Spleen (tissue), 11 donors: Measurements from ENCODE around the gene PLXND1. TPM values are rescaled to one million over a fixed set of nuclear protein-coding genes. Genes with fewer than 3 reads are reported as not detected.

ENCODE experiments used
- DNase-seq: peaks from one replicate; pipeline ENCODE4 v3.0.0-alpha.2; 2020
- H3K27ac ChIP-seq, 8 donors: fragments of 200-600 bp; sonication (generic) in 7 of 8; 1 replicate in 4 of 8; 2 replicates in 4 of 8; pipeline versions ENCODE4 v1.5.0 to v1.8.0; 2016 to 2021; ENCODE audit warnings: inconsistent platforms in 4 of 8, mild to moderate bottlenecking in 4 of 8, moderate library complexity in 1 of 8
- H3K27me3 ChIP-seq, 7 donors: fragments of 200-600 bp; sonication (generic) in 6 of 7; replicated peaks in 1 of 7; 1 replicate in 4 of 7; 2 replicates in 3 of 7; pipeline versions ENCODE4 v1.5.0 to v1.8.0; 2016 to 2021; ENCODE audit warnings: inconsistent platforms in 3 of 7, mild to moderate bottlenecking in 1 of 7
- H3K36me3 ChIP-seq, 6 donors: fragments of 200-600 bp; sonication (generic) in 5 of 6; 1 replicate in 4 of 6; 2 replicates in 2 of 6; pipeline versions ENCODE4 v1.5.0 to v1.8.0; 2016 to 2021; ENCODE audit warnings: inconsistent platforms in 2 of 6
- H3K4me1 ChIP-seq, 6 donors: fragments of 200-600 bp; sonication (generic) in 5 of 6; 1 replicate in 3 of 6; 2 replicates in 3 of 6; pipeline versions ENCODE4 v1.5.0 to v1.8.0; 2016 to 2021; ENCODE audit warnings: inconsistent platforms in 3 of 6
- H3K4me3 ChIP-seq, 8 donors: fragments of 200-600 bp; sonication (generic) in 7 of 8; 1 replicate in 4 of 8; 2 replicates in 4 of 8; pipeline versions ENCODE4 v1.5.0 to v1.8.0; 2016 to 2021; ENCODE audit warnings: inconsistent platforms in 4 of 8, mild to moderate bottlenecking in 4 of 8, moderate library complexity in 2 of 8
- H3K9me3 ChIP-seq, 8 donors: fragments of 200-600 bp; sonication (generic) in 7 of 8; 1 replicate in 4 of 8; 2 replicates in 4 of 8; pipeline versions ENCODE4 v1.5.0 to v1.8.0; 2016 to 2021; ENCODE audit warnings: inconsistent platforms in 4 of 8
- CTCF ChIP-seq, 11 experiments: fragments of 200-600 bp in 7 of 11; fragments of 450-650 bp in 4 of 11; sonication (generic) in 4 of 11; IDR thresholded peaks in 8 of 11; conservative IDR thresholded peaks in 3 of 11; 1 replicate in 7 of 11; 2 replicates in 4 of 11; pipeline versions ENCODE4 v1.4.0 to v1.8.0; 2016 to 2021; ENCODE audit warnings: antibody characterized with exemption in 11 of 11, inconsistent platforms in 4 of 11, mild to moderate bottlenecking in 1 of 11
- POLR2A ChIP-seq, 3 donors: fragments of 450-650 bp; IDR thresholded peaks; one replicate each; pipeline ENCODE4 v1.5.1; 2017; ENCODE audit warnings: antibody characterized with exemption in 3 of 3, mild to moderate bottlenecking in 1 of 3
- POLR2AphosphoS5 ChIP-seq, 3 donors: sonication (generic); formaldehyde crosslinking; IDR thresholded peaks; one replicate each; pipeline ENCODE4 v1.5.1; 2017; ENCODE audit warnings: antibody characterized with exemption in 3 of 3
- WGBS, 5 donors: extraction: QIAGEN DNeasy Blood & Tissue Kit in 3 of 5; methylation state at CpG; one replicate each; pipeline versions ENCODE4 v1.1.5 to v1.1.7; 2013 to 2018; 5-methylcytosine and 5-hydroxymethylcytosine counted together
- intact Hi-C: fragments of 100-400 bp; cut with DNase I; formaldehyde crosslinking; loops from one replicate; pipeline ENCODE4 v1.15.0; 2023; ENCODE audit warnings: low total_unique reads
- polyA plus RNA-seq, 3 donors: library from polyadenylated mRNA; stranded (reverse); fragments of 200-250 nt; gene quantifications; one replicate each; pipeline ENCODE4 v1.2.1, GENCODE V29; 2013
- total RNA-seq, 7 donors: library from RNA; depleted of rRNA in 3 of 7; stranded (reverse); fragments of >200 nt in 3 of 7; fragmentation: NEBNext Ultra II Directional in 4 of 7; extraction: Animal tissue kit (Norgen Biotek cat#: 25700) in 4 of 7; gene quantifications; one replicate each; pipeline versions ENCODE4 v1.1.0 to v1.2.1, GENCODE V29; 2016 to 2021
- donor health status: healthy with polysubstance abuse.
- donor health status: DM: no; HTN: no; CAD: no; lungs with moderate emphysema.
- donor health status: DM: no; HTN: no; CAD: no.
- donor health status: Bipolar disorder and iron deficiency.
- donor health status: healthy.
- donor health status: DM: no; HTN: no; CAD: no.
- donor health status: DM: yes; HTN: yes; CAD: no.

Gene PLXND1
- total and polyA plus RNA-seq, 10 donors = 44.4 to 238 (median 164) TPM

GRCh38 chr3:129623447-129624118, 17.1 kb upstream of the PLXND1 start:
- peak; percentile 72 to 85 (median 81) for TF ChIP-seq POLR2AphosphoS5 (IDR thresholded peaks at IDR 0.05)
- no peak for TF ChIP-seq POLR2A (IDR thresholded peaks at IDR 0.05)
- Histone ChIP-seq H3K9me3 (no peaks in the 10 kb centered on the region), H3K4me3 (no peak overlapping the region), H3K27ac (peak overlapping the region; percentile 21 to 96 (median 90)), H3K36me3 (no peaks in the 10 kb centered on the region), H3K27me3 (peaks cover 0 to 11% (median 0%) of the 10 kb centered on the region in 7 donors), H3K4me1 (peaks cover 61 to 100% (median 88%) of the 10 kb centered on the region in 6 donors)
- intact Hi-C loops = no loop called here
- peak; percentile 85 for DNase-seq
- 48 to 79% (median 68%) methylated on average over 11 to 17 of the region's 17 CpGs for WGBS, 5 donors

- peak overlapping the region; percentile 21 to 96 (median 90) for H3K27ac ChIP-seq
- no peak overlapping the region for H3K4me3 ChIP-seq
- WGBS, 5 donors = 79 to 93% (median 82%) methylated on average over 7 to 10 of the region's 10 CpGs
- intact Hi-C loops = no loop called here
- no peak for DNase-seq
- H3K9me3 ChIP-seq = no peaks in the 10 kb centered on the region
- no peak for TF ChIP-seq CTCF (IDR thresholded peaks at IDR 0.05 in 8 of 11, conservative IDR thresholded peaks at IDR 0.05 in 3 of 11)
- peaks cover 64 to 100% (median 89%) of the 10 kb centered on the region in 6 donors for H3K4me1 ChIP-seq
- H3K27me3 ChIP-seq = peaks cover 0 to 12% (median 0%) of the 10 kb centered on the region in 7 donors
- no peaks in the 10 kb centered on the region for H3K36me3 ChIP-seq
Observed at GRCh38 chr3:129622933-129623332, 16.5 kb upstream of the PLXND1 start.

GRCh38 chr3:129622226-129622874, 15.9 kb upstream of the PLXND1 start:
- intact Hi-C loops = no loop called here
- WGBS, 5 donors = 68 to 78% (median 70%) methylated on average over 11 to 12 of the region's 12 CpGs
- TF ChIP-seq CTCF (IDR thresholded peaks at IDR 0.05 in 8 of 11, conservative IDR thresholded peaks at IDR 0.05 in 3 of 11) (no peak), POLR2AphosphoS5 (IDR thresholded peaks at IDR 0.05) (peak in 1 of 3 donors; percentile 18)
- peaks cover 58 to 100% (median 87%) of the 10 kb centered on the region in 6 donors for H3K4me1 ChIP-seq
- H3K27me3 ChIP-seq = peaks cover 0 to 12% (median 0%) of the 10 kb centered on the region in 7 donors
- H3K9me3 ChIP-seq = no peaks in the 10 kb centered on the region
- DNase-seq = no peak
- H3K27ac ChIP-seq = peak overlapping the region; percentile 35 to 96 (median 90)
- H3K36me3 ChIP-seq = no peaks in the 10 kb centered on the region
- H3K4me3 ChIP-seq = no peak overlapping the region

- intact Hi-C loops = no loop called here
- no peak overlapping the region for H3K4me3 ChIP-seq
- TF ChIP-seq CTCF (IDR thresholded peaks at IDR 0.05 in 8 of 11, conservative IDR thresholded peaks at IDR 0.05 in 3 of 11) = no peak
- TF ChIP-seq POLR2A (IDR thresholded peaks at IDR 0.05) = no peak
- TF ChIP-seq POLR2AphosphoS5 (IDR thresholded peaks at IDR 0.05) = no peak
- peaks cover 55 to 100% (median 84%) of the 10 kb centered on the region in 6 donors for H3K4me1 ChIP-seq
- no peaks in the 10 kb centered on the region for H3K36me3 ChIP-seq
- H3K27me3 ChIP-seq = peaks cover 0 to 12% (median 0%) of the 10 kb centered on the region in 7 donors
- H3K27ac ChIP-seq = peak overlapping the region; percentile 35 to 96 (median 90)
- 62 to 71% (median 66%) methylated on average over 13 to 14 of the region's 14 CpGs for WGBS, 5 donors
- DNase-seq = peak; percentile 71
- no peaks in the 10 kb centered on the region for H3K9me3 ChIP-seq
Observed at GRCh38 chr3:129621626-129622225, 15.2 kb upstream of the PLXND1 start.
